Measurements from ENCODE around the gene KIF16B.

- no peak for TF ChIP-seq CTCF (conservative IDR thresholded peaks at IDR 0.05; ENCODE audit: low read depth, low read length)
- TF ChIP-seq EZH2 (IDR thresholded peaks at IDR 0.05; ENCODE audit: low read length, unreplicated experiment): no peak
These were observed 45.8 kb downstream of the KIF16B start for GRCh38 chr20:16527438-16527837.

Measured in PC-3 (cell line).